ENCODE measurements around the gene ABCC4.
"Not testable (repeated sequence)": the region's sequence is repeated elsewhere in the genome, so short reads cannot be mapped to it uniquely, and the experiment has no call there.

The ABCC4 gene

DNA sequence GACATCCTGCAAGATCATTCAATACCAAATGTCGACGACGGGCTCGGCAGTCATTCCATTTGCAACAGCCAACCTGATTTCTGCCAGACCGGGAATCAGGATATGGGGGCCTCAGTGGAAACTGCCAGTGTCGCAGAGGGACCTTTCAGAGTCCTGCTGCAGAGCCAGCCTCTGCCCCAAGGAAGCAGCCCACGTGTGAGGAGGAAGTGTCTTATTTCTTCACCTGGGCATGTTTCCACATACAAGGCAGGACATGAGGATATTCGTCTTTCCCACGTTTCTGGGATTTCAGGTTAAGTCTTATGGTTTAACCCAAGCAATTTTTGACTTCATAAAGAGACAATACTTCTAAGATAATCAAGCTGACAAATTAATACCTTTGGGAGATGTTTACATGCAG lies 69.9 kb downstream of the ABCC4 start:
- no peak for DNase-seq (ENCODE audit: low read depth)

DNA sequence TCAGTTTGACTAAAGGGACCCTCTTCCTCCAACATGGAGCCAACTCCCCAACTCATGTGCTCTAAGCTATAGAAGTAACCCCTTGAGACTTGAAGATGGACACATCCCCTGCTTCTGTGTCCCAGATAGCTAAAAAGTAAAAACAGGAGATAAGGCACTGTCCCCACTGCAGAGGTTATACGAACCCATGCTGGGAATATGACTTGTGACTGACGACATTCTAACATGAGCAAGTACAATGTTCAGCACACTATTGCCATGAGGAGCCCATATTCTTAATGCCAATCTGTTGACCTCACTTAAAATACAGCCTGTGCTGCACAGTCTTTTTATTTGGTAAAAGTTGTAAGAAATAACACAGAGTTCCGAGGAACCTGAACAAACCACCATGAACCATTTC lies 71.4 kb downstream of the ABCC4 start:
- no peak for DNase-seq (ENCODE audit: low read depth)

DNA sequence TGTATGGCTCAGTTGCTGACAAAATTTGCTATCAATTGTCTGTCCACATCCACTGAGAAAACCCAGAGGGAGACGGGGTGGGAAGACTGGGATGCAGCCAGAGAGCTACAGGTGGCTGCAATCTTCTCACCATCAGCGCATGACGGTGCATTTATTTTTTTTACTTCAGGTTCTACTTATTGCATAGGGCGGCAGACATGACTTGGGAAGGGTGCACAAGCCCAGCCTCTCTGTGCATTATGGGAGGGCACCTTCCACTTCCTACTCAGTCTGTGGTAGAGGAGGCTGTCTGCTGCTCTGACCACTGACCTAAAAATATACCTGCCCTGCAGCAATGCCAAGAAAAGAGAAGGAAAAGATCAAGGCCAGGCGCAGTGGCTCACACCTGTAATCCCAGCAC lies 73.1 kb downstream of the ABCC4 start:
- DNase-seq (ENCODE audit: low read depth), result no peak

DNA sequence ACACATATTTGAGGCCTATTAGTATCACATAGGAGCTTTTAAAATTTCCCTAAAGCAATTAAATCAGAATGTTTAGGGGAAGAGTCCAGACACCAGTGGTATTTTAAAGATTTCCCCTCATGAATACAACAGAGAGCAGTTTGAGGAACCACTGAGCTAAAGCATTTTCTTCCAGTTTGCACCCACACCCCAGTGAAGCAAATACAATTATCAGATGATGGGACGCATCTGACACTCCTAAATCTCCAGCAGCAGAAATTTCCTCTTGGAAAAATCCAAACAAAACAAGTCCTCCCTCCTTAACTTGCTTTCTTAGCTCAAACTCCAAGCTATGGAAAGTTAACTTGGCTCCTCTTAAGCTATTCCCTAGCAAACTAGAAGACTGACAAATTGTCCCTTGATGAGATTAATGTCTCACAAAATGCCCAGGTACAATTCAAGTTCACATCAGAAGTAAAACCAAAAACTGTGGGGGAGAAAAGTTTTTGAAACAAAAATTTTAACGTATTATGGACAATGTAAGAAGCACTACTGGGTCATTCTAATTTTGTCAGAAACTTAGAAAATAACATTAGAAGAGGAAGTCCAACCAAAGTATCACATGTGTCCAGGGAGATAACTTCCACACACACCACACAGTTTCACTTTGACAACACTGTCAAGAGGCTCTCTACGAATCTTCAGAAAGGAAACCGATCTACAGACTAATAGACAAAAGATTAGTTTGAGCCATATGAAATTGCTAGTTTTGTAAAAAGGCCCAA lies 74.1 kb downstream of the ABCC4 start:
- no peak for DNase-seq (ENCODE audit: low read depth)

DNA sequence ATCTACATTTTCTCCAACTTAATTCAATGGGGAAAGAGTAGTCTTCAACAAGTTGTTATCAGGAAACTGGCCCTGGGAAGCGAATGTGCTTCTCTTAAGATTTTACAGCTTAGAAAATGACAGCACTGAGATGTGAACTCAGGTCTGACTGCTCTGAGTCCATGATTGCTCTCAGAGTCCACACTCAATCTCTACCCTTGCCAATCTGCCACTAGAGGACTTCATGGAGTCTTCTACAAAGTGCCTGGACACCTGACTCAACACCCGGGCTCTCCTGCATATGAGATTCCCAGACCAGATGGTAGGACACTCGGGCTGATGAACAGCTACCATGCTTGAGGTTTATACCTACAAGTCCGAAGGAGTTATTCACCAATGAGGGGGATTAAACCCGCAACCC lies 74.8 kb downstream of the ABCC4 start:
- DNase-seq (ENCODE audit: low read depth), result no peak

DNA sequence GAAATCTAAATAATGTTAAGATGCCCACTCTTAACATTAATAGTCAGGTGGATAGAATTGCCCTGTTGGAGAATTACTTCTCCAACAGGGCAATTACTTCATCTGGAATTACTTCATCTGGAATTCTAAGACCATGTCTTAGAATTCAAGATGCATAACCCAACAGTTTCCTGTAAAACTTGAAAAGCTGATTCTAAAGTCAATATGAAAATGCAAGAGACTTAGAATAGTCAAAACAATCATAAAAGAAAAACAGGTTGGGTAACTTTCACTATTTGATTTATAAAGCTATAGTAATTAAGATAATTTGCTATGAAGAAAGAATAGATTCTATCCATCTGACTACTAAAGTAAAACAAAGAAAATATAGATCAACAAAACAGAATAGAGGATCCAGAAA lies 75.2 kb downstream of the ABCC4 start:
- no peak for DNase-seq (ENCODE audit: low read depth)

DNA sequence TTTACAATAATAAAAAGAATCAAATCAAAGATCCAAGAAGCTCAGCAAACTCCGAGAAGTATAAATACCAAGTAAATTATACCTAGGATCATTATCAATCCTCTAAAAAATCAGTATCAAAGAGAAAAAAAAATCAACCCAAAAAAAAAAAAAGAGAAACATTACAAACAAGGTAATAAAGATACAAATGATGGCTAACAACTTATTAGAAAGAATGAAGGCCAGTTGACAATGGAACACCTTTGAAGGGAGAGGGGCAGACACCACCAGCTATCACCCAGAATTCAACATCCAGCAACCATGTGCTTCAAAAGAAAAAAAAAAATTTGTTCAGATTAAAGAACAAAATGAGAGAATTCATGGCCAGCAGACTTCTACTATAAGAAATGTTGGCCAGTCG lies 77.2 kb downstream of the ABCC4 start:
- no peak for DNase-seq (ENCODE audit: low read depth)

DNA sequence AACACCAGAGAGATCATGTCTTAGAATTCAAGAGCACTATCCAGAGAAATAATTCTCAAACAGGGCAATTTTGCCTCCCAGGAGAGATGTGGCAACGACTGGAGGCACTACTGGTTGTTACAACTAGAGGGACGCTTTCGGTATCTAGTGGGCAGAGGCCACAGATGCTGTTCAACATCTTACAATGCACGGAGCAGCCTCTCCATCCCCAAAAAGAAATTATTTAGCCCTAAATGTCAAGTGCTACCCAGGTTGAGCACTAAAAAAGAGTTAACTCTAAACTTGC lies 78.6 kb downstream of the ABCC4 start:
- DNase-seq (ENCODE audit: low read depth), result no peak

DNA sequence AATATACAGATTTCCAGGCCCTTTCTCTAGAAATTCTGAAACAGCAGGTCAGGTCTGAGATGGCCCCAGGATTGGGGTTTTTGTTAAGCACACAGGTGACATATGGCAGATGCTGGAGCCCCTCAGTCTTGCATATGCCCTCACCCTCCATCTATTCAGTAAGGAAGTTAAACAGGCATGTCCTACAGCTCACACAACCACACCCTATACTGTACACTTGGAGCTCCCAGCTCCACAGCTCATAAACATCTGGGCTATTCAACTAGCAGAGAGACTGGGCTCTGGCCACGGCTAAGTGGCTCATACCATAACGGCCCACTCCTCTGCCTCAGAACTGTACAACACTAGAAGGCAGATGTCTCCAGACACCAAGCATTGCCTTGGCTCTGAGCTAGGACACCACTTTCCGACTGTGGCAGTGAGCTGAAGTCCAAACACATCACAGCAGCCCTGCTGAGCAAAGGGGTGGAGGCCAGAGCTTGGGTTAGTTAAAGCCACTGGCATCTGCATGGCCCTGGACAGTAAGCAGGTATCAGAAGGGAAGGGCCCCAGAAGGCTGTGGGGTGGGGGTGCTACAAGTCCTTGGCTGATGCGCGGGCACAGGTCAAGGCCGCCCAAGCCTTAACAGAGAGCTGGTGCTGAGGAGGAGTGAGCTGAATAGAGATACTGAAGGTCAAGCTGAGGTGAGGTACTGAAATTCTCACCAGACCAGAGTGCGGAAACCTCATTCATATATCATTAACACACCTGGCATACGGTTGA lies 79.1 kb downstream of the ABCC4 start:
- DNase-seq (ENCODE audit: low read depth), result no peak

DNA sequence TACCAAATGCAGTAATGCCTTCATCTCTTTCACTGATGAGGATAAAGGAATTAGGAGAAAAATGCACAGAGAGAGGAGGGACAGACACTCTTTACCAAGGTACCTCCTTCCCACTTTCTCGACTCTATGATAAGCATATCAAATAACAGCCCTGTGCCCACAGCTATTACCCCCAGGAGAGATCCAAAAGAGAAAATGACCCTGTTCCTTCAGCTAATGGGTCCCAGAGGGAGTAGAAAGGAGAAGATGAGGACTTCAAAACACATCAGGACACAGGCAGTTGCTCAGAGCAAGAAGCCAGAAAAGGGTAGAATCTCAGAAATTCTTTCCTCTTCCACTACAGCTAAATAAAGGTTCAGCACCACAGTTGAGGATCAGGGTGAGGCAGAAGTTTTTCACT lies 80.6 kb downstream of the ABCC4 start:
- no peak for DNase-seq (ENCODE audit: low read depth)

DNA sequence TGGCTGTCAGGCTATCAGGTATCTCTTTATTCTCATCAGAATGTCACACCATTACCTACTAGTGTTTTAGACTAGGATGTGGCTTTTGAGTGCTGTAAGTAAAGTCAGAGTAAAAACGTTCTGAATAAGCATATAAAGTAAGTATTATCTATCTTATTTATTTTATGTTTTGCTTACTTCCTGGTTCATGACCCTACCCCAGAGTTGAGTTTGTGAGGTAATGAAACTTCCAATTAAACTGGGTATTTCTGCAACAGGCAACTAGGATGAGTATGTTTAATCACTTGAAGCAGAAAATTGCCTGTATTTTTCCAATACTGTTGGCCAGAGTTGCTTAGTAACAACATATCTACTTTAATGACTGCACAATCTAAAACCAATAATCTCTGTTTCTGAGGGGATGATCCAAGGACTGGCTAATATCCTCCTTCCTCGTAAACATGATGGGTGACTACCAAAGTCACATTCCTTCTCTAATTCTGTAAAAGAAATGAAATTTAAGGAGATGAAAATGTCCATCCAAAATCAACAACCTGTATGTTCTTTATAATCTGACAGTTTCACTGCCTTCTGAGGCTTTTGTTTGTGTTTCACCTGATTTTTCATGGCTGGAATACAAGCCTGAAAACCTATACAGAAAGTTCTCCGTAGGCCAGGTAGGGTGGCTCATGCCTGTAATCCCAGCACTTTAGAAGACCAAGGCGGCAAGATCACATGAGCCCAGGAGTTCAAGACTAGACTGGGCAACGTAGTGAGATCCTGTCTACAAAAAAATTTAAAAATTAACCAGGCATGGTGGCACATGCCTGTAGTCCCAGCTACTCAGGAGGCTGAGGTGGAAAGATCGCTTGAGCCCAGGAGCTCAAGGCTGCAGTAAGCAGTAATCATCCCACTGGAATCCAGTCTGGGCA lies 83.1 kb downstream of the ABCC4 start:
- no peak for DNase-seq (ENCODE audit: low read depth)

DNA sequence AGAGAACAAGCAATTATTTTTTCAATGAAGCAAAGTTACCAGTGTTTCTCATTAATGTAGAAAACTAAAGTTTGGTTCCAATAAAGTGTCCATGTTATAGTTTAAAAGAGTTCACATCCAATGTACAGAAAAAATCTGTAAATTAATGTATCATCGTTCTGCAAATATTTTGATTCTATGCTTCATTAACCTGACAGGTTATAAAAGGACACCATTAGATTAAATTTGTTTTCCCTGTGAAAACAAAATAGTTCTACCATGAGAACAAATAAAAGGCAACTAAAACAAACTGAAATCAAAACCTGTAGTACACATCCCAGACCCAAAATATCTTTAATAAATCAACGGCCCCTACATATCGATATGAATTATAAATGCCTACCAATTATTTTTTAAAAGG lies 85.1 kb downstream of the ABCC4 start:
- no peak for DNase-seq (ENCODE audit: low read depth)

DNA sequence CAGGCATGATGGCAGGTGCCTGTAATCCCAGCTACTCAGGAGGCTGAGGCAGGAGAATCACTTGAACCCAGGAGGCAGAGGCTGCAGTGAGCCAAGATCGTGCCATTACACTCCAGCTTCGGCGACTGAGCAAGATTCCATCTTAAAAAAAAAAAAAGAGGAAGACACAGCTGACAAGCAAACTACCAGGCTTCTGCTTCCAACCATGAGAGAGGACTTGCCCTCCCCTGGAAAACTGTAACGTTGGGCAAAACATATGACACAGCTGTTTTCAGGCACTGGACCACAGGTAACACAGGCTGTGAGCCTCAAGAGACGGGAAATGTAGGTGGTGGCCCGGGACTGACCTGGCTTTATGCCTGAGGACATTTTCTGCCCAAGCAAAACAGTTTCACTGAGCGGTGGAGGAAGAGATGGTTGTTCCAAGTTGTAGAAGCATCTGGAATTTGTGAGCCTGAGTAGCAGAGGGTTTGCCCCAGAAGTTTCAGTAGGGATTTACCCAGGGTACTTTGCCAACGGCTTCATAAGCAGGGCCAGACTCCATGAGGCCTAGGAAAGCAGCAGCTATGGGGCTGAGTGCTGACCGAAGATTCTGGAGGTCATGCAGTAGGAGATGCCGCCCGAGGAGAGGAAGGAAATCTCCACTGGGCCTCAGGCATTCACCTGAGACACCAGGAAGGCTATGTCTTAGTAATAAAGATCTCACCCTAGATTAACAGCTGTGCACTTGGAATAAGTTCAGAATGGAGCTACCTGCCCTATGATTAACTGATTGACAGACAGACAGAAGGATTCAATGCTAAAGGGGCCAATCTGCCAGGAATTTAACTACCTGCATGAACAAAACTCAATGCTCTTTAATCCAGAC lies 88.0 kb downstream of the ABCC4 start:
- no peak for DNase-seq (ENCODE audit: low read depth)

DNA sequence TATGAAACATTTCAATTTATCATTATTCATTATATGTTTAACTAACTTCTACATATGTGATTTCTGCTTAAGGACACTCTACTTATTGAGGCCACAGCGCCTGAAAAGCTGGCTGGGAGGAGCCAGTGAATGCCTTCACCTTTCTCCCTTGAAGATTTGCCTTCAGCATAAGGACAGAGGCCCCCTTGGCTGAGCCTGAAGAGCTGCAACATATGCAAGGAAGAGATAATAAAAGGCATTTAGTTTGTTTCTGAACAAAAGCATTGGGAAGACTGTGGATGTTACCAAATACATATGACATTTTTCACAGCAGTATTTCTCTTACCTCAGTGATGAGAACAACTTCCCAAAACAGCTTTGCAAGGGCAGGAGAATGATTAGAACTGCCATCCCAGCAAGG lies 92.1 kb downstream of the ABCC4 start:
- DNase-seq (ENCODE audit: low read depth), result no peak

DNA sequence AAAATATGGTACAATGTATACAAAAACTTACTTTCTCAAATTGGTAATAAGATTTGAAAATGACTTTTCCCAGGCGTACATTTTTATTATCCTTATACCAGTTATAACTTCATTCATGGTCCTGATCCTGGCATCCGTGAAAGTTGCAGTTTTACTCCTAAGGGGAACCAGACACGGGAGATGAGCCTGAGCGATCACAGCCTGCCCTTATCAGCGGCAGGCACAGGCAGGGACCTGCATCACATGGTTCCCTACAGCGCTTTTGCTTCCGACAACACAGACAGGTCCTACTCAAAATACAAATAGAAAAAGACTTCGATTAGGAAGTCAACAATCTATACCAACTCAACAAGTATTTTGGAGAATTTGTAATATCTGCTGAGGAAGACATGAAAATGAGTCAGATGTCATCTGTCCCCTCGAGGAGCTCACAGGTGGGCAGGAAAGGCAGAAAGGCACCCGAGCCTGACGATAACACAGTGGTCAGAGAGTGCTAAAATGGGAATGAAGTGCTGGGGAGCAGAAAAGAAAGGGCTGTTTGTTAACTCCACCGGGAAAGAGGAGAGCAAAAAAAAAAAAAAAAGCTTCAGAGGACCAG lies 93.4 kb downstream of the ABCC4 start:
- no peak for DNase-seq (ENCODE audit: low read depth)

DNA sequence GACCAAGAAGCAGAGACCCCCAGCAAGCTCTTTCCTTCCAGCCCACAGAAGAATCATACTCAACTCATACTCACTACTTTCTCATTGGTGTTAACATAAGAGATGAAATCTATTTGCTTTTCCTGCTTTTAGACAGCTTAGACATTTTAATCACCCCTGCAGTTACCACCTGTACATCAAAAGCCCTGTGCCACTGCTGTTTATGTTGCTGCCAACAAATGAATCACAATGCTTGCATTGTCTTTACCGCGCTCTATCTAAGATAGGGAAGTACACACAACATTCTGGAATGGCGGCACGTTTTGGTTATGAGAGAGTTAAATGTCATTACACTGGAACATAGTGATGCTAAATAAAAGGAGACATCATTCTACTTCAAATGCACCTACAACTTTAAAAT lies 95.1 kb downstream of the ABCC4 start:
- DNase-seq (ENCODE audit: low read depth), result no peak

DNA sequence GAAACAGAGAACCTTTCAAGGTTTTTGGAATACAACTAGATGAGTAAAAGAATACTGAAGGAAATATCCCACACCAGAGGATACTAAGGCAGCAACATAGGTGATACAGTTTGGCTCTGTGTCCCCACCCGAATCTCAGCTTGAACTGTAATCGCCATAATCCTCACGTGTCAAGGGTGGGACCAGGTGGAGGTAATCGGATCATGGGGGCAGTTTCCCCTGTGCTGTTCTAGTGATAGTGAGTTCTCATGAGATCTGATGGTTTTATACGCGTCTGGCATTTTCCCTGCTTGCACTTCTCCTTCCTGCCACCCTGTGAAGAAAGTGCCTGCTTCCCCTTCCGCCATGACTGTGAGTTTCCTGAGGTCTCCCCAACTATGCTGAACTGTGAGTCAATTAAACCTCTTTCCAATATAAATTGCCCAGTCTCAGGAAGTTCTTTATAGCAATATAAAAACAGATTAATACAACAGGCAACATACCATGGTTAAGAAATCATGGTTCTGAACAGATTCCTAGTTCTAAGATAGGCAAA lies 97.0 kb downstream of the ABCC4 start:
- no peak for DNase-seq (ENCODE audit: low read depth)

DNA sequence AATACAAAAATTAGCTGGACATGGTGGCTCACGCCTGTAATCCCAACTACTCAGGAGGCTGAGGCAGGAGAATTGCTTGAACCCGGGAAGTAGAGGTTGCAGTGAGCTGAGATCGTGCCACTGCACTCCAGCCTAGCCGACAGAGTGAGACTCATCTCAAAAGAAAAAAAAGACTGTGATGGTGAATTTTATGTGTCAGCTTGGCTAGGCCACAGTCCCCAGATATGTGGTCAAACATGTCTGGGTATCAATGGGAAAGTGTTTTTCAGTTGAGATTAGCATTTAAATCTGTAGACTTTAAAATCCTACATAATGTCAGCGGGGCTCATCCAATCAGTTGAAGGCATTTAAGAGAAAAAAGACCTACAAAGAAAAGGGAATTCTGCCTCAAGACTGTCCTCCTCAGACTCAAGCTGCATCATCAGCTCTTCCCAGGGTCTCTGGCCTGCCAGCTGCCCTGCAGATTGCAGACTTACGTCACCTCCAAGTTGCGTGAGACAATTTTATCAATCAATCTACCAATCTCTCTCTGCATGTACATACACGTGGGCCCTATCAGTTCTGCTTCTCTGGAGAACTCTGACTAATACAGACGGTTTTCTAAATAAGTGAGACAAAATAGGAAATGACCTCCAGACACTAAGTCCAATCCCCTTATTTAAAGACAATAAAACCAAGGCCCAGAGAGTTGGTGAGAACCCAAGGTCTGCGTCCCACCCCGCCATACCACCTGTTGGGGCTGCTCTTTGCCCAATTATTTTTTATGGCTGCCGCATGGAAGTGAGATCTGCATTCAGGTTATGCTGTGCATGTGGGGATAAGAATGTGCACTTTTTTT lies 99.2 kb downstream of the ABCC4 start:
- DNase-seq (ENCODE audit: low read depth), result no peak

DNA sequence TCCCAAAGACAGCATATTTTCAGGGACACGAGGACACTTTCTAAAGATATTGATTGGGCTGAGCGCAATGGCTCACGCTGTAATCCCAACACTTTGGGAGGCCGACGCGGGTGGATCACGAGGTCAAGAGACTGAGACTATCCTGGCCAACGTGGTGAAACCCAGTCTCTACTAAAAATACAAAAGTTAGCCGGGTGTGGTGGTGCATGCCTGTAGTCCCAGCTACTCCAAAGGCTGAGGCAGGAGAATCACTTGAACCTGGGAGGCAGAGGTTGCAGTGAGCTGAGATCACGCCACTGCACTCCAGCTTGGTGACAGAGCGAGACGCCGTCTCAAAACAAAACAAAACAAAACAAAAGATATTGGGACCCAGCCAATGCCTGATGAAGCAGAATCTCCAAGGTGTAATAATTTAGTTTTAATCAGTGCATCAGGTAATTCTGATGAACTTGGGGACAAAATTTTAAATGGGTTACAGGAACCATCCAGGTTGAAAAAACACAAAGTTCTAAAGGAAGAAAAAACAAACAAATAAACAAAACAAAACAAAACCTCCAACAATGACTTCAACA lies 100.8 kb downstream of the ABCC4 start:
- not testable (repeated sequence) for DNase-seq (ENCODE audit: low read depth)

DNA sequence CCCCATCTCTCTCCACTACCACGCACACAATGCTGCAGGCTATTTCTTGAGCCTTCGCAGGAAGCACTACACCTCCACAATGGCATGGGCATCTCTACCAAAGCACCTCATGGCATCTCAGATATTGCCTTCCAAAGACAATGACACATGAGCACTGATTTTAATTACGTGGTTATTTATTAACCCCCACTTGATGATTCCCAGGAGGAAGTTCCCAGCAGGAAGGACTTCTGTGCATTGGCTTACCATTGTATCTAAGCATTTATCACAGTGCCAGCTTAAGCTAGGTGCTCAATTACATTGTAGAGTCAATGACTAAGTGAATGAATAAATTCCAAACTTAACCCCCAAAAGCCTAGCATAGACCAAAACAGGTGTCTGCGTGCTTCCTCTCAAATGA lies 101.4 kb downstream of the ABCC4 start:
- no peak for DNase-seq (ENCODE audit: low read depth)
